ENCODE results near the gene L3MBTL3.

DNA sequence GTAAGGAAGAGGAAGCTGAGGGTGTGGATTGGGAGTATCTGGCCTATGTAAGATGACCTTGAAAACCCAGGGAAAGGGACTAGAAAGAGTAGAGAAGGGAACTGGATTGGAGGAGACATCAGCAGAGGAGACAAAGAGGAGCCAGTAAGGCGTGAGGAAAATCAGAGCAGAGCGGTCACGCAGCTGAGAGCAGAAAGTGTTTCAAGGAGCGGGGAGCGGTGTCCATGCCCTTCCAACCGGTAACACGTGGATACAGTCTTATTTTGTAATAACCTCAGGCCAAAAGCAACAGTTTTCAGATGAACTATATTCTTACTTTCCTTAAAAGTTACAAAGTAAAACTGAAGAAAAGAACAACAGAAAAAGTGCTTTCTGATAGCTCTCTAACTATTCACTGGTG is 36.3 kb downstream of the L3MBTL3 start:
- TF ChIP-seq, protein P1, sequence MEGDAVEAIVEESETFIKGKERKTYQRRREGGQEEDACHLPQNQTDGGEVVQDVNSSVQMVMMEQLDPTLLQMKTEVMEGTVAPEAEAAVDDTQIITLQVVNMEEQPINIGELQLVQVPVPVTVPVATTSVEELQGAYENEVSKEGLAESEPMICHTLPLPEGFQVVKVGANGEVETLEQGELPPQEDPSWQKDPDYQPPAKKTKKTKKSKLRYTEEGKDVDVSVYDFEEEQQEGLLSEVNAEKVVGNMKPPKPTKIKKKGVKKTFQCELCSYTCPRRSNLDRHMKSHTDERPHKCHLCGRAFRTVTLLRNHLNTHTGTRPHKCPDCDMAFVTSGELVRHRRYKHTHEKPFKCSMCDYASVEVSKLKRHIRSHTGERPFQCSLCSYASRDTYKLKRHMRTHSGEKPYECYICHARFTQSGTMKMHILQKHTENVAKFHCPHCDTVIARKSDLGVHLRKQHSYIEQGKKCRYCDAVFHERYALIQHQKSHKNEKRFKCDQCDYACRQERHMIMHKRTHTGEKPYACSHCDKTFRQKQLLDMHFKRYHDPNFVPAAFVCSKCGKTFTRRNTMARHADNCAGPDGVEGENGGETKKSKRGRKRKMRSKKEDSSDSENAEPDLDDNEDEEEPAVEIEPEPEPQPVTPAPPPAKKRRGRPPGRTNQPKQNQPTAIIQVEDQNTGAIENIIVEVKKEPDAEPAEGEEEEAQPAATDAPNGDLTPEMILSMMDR (IDR thresholded peaks at IDR 0.05), result no peak
- no peak for TF ChIP-seq POLR2A (IDR thresholded peaks at IDR 0.05)
